Right lobe of liver (tissue), 6 donors: Measurements from ENCODE around the gene SELP. TPM values are rescaled to one million over a fixed set of nuclear protein-coding genes. Genes with fewer than 3 reads are reported as not detected.

Experiments used
- ATAC-seq, 4 donors: fragments of 200-7000 bp; cut with Tn5 transposase; one replicate each; pipeline ENCODE4 v1.9.1; 2020; ENCODE audit warnings: mild to moderate bottlenecking in 4 of 4, moderate library complexity in 4 of 4
- DNase-seq, 3 donors: peaks; one replicate each; pipeline ENCODE4 v3.0.0-alpha.2; 2020
- H3K27ac ChIP-seq, 3 donors: fragments of 200-600 bp; one replicate each; pipeline ENCODE4 v1.8.0; 2022
- H3K27me3 ChIP-seq, 2 donors: fragments of 200-600 bp; one replicate each; pipeline ENCODE4 v1.8.0; 2022
- H3K36me3 ChIP-seq, 4 donors: fragments of 200-600 bp; sonication (generic) in 1 of 4; one replicate each; pipeline versions ENCODE4 v1.5.1 to v1.8.0; 2017 to 2022; ENCODE audit warnings: control low read depth in 1 of 4
- H3K4me1 ChIP-seq, 4 donors: fragments of 200-600 bp; sonication (generic) in 1 of 4; one replicate each; pipeline versions ENCODE4 v1.5.1 to v1.8.0; 2017 to 2022; ENCODE audit warnings: control low read depth in 1 of 4
- H3K4me3 ChIP-seq, 3 donors: fragments of 200-600 bp; one replicate each; pipeline ENCODE4 v1.8.0; 2022
- H3K9me3 ChIP-seq, 4 donors: fragments of 200-600 bp; sonication (generic) in 1 of 4; one replicate each; pipeline versions ENCODE4 v1.5.1 to v1.8.0; 2017 to 2022; ENCODE audit warnings: control low read depth in 1 of 4
- CTCF ChIP-seq, 4 donors: fragments of 200-600 bp in 3 of 4; fragments of 450-650 bp in 1 of 4; IDR thresholded peaks; one replicate each; pipeline versions ENCODE4 v1.5.1 to v1.8.0; 2016 to 2022; ENCODE audit warnings: antibody characterized with exemption in 4 of 4, mild to moderate bottlenecking in 2 of 4
- POLR2A ChIP-seq: fragments of 450-650 bp; IDR thresholded peaks from one replicate; pipeline ENCODE4 v1.6.1; 2017; ENCODE audit warnings: antibody characterized with exemption, mild to moderate bottlenecking
- WGBS: methylation state at CpG from one replicate; pipeline ENCODE4 v1.1.6; 2018; ENCODE audit warnings: low coverage, low lambda C conversion rate; ENCODE audit not compliant: insufficient coverage; ENCODE audit errors: missing lambda C conversion rate; 5-methylcytosine and 5-hydroxymethylcytosine counted together
- intact Hi-C, 2 donors: fragments of 100-400 bp; cut with DNase I; formaldehyde crosslinking; loops; one replicate each; pipeline versions ENCODE4 v1.11.2 to v1.14.1; 2022
- total RNA-seq, 6 experiments: library from RNA; depleted of rRNA in 2 of 6; stranded (reverse); fragments of >200 nt in 2 of 6; fragmentation: NEBNext Ultra II Directional in 3 of 6; extraction: Animal tissue kit (Norgen Biotek cat#: 25700) in 3 of 6; gene quantifications; one replicate each; pipeline versions ENCODE4 v1.1.0 to v1.2.4, GENCODE V29; 2016 to 2023
- donor health status: DM: no; HTN: yes; CAD: no.
- donor health status: DM: no; HTN: no; CAD: no.
- donor health status: DM: no; HTN: no; CAD: no.
- donor health status: DM: no; HTN: yes; CAD: no.
- donor health status: DM: no; HTN: yes; CAD: no.

Gene SELP
- total RNA-seq, 6 experiments from 2014 or later, result 0.70 to 2.9 (median 2.5) TPM

DNA sequence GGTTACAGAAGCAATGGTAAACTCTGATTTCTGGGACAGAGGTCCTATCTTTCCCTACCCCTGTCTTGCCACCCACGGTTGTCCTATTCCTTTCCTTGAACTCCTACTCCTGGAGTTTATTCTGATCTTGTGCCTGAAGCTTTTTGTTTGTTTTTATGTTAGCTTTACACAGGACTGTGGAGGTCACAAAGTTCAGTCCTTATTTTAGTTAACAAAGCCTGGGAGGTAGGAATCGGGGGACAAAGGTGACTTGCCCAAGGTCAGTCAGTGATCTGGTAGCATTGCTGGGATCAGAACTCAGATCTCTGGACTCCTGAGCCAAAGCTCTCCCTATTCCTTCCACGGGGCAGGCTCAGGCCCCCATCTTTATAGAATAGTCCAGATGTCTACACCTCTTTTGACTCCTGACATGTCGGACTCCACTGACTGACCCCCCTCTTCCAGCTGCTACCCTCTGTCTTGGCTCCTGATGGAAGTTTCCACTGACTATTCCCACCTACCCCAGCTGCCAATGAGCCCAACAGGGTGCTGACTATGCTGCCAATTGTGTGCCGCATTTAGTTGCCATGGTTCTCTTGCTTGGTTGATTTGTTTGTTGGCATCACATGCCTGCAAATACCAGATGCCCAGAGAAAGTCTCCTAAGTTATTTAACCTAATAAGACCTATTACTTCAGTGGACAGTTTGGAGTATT is 53.5 kb downstream of the SELP start:
- no peak for TF ChIP-seq CTCF (IDR thresholded peaks at IDR 0.05)
- TF ChIP-seq POLR2A, result no peak
- Histone ChIP-seq H3K4me1 (peaks cover 0 to 80% (median 24%) of the 10 kb centered on the region in 4 donors), H3K9me3 (no peaks in the 10 kb centered on the region), H3K27me3 (no peaks in the 10 kb centered on the region), H3K36me3 (peaks cover 0 to 6% (median 0%) of the 10 kb centered on the region in 4 donors), H3K27ac (peak overlapping the region in 2 of 3 donors; percentile 55 to 79), H3K4me3 (no peak overlapping the region)
- ATAC-seq, result peak; percentile 66 to 85 (median 82)
- intact Hi-C loops, result no loop called here
- peak in 2 of 3 donors; percentile 59 to 61 for DNase-seq
- WGBS, result 30% methylated on average over 5 of the region's 5 CpGs

DNA sequence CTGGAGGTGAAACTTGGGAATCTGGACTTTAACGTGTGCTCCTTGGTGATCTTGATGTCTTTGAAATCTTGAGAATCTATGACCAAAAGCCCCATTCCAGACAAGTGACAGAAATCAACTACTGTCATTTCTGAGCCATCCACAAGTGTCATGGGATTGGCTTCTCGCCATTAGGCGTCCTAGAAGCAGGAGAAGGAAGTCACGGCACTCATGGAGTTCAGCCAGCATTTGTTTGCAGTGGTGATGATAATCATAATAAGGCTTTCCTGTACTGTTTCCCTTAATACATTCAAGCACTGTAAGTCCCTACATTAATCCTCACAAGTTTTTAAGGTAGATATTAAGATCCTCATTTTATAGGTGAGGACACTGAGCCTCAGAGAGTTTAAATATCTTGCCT is 55.6 kb downstream of the SELP start:
- ATAC-seq, result no peak
- TF ChIP-seq POLR2A (no peak), CTCF (IDR thresholded peaks at IDR 0.05) (no peak)
- 33% methylated on average over 4 of the region's 4 CpGs for WGBS
- peaks cover 0 to 87% (median 31%) of the 10 kb centered on the region in 4 donors for H3K4me1 ChIP-seq
- H3K27me3 ChIP-seq, result no peaks in the 10 kb centered on the region
- H3K9me3 ChIP-seq, result no peaks in the 10 kb centered on the region
- H3K4me3 ChIP-seq, result no peak overlapping the region
- intact Hi-C loops, result no loop called here
- no peak for DNase-seq
- H3K36me3 ChIP-seq, result no peaks in the 10 kb centered on the region
- peak overlapping the region in 1 of 3 donors; percentile 79 for H3K27ac ChIP-seq

DNA sequence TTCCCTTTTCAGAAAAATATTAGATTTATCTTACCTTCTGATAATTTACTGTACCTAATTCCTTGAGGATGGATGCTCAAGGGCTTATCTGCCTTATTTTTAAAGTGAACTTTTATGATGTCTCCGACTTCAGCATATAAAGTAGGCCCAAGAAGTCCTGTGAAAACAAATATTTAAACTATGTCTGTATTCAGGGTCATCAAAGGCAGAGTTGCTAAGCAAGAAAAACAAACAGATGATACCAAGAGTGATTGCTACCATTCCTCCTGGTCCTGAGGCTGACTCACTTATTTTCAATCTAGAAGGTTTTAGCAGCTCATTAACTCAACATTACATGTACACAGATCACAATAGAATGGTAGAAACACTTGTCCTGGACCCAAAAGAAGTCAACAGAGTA is 57.7 kb downstream of the SELP start:
- intact Hi-C loops, result no loop called here
- Histone ChIP-seq H3K4me3 (no peak overlapping the region), H3K36me3 (peaks cover 0 to 5% (median 0%) of the 10 kb centered on the region in 4 donors), H3K27me3 (no peaks in the 10 kb centered on the region), H3K9me3 (no peaks in the 10 kb centered on the region), H3K27ac (peak overlapping the region; percentile 4 to 62 (median 49)), H3K4me1 (peaks cover 0 to 94% (median 36%) of the 10 kb centered on the region in 4 donors)
- no peak for TF ChIP-seq POLR2A
- TF ChIP-seq CTCF (IDR thresholded peaks at IDR 0.05), result no peak
- ATAC-seq (peak; percentile 36 to 69 (median 52)), DNase-seq (no peak)
- 12% methylated on average over 1 of the region's 1 CpG for WGBS

- no peak for ATAC-seq
- H3K27ac ChIP-seq, result peak overlapping the region in 1 of 3 donors; percentile 56
- no peak for DNase-seq
- WGBS, result 75% methylated on average over 3 of the region's 3 CpGs
- H3K36me3 ChIP-seq, result peaks cover 0 to 5% (median 0%) of the 10 kb centered on the region in 4 donors
- no peak overlapping the region for H3K4me3 ChIP-seq
- H3K4me1 ChIP-seq, result peaks cover 0 to 89% (median 37%) of the 10 kb centered on the region in 4 donors
- intact Hi-C loops, result no loop called here
- no peaks in the 10 kb centered on the region for H3K9me3 ChIP-seq
- H3K27me3 ChIP-seq, result no peaks in the 10 kb centered on the region
- TF ChIP-seq CTCF (IDR thresholded peaks at IDR 0.05), result no peak
- no peak for TF ChIP-seq POLR2A
Observed at GRCh38 chr1:169571450-169571849, 58.5 kb downstream of the SELP start.
